A549 (cell line): ENCODE measurements around the gene NPHP1. TPM values are rescaled to one million over a fixed set of nuclear protein-coding genes. Genes with fewer than 3 reads are reported as not detected.
"Not testable (repeated sequence)": the region's sequence is repeated elsewhere in the genome, so short reads cannot be mapped to it uniquely, and the experiment has no call there.

Experiments used
- ATAC-seq, 2 experiments: fragments of 200-7000 bp in 1 of 2; fragments of >200 bp in 1 of 2; cut with Nextera tagmentation in 1 of 2; cut with Tn5 transposase in 1 of 2; 3 replicates each; pipeline versions ENCODE4 v1.8.0 to v1.9.1; 2018 to 2020; ENCODE audit warnings: mild to moderate bottlenecking in 1 of 2, moderate library complexity in 1 of 2
- CTCF ChIA-PET: fragments of 300-600 bp; sonication (Branson Sonifier 250); formaldehyde crosslinking; extraction: SDS; loops from one replicate; lab custom pipeline; 2021; ENCODE audit warnings: antibody characterized with exemption, inconsistent platforms; lab: Yijun Ruan, JAX
- POLR2A ChIA-PET: fragments of 350-600 bp; formaldehyde crosslinking; extraction: SDS; loops from one replicate; lab custom pipeline; 2021; ENCODE audit warnings: antibody characterized with exemption, inconsistent platforms; lab: Yijun Ruan, JAX
- DNase-seq, 2 experiments: peaks; one replicate each; pipeline versions ENCODE4 v3.0.0 to v3.0.0-alpha.2; 2011 to 2016; ENCODE audit warnings: low read depth in 1 of 2, low spot score in 1 of 2
- FAIRE-seq: peaks from 2 replicates; lab custom pipeline; 2011; peaks lifted over from hg19 to GRCh38; lab: Jason Lieb, UNC
- H3K27ac ChIP-seq, 2 experiments: fragments of >200 bp; sonication (Bioruptor Twin); formaldehyde crosslinking; 3 replicates each; pipeline ENCODE4 v1.5.1; 2016 to 2017
- H3K4me1 ChIP-seq: fragments of >200 bp; sonication (Bioruptor Twin); formaldehyde crosslinking; 3 replicates; pipeline ENCODE4 v1.6.1; 2016
- H3K4me2 ChIP-seq: fragments of >200 bp; sonication (Bioruptor Twin); formaldehyde crosslinking; 3 replicates; pipeline ENCODE4 v1.6.1; 2016
- H3K4me3 ChIP-seq: fragments of >200 bp; sonication (Bioruptor Twin); formaldehyde crosslinking; 3 replicates; pipeline ENCODE4 v1.5.1; 2016
- H3K9me3 ChIP-seq: fragments of >200 bp; sonication (Bioruptor Twin); formaldehyde crosslinking; 3 replicates; pipeline ENCODE4 v1.6.1; 2016
- BHLHE40 ChIP-seq: IDR thresholded peaks from 2 replicates; pipeline ENCODE4 v1.6.1; 2012; ENCODE audit warnings: low read depth, low read length, inconsistent platforms
- CBX2 ChIP-seq: fragments of 200-600 bp; sonication (generic); IDR thresholded peaks from 2 replicates; pipeline ENCODE4 v1.6.1; 2016; ENCODE audit warnings: low read depth, mild to moderate bottlenecking, borderline replicate concordance
- EHMT2 ChIP-seq: fragments of 200-600 bp; sonication (generic); IDR thresholded peaks from 2 replicates; pipeline ENCODE4 v1.6.1; 2016; ENCODE audit warnings: antibody characterized with exemption, low read depth, mild to moderate bottlenecking, moderate library complexity
- ELK1 ChIP-seq: fragments of 150-350 bp; IDR thresholded peaks from 2 replicates; pipeline ENCODE4 v1.6.1; 2014; ENCODE audit warnings: low read depth, mild to moderate bottlenecking, low read length
- FOSB ChIP-seq: fragments of 250-450 bp; sonication (Bioruptor Pico); IDR thresholded peaks from 2 replicates; pipeline ENCODE4 v1.5.0; 2020; ENCODE audit warnings: mild to moderate bottlenecking, moderate library complexity
- FOSL2 ChIP-seq, 2 experiments: fragments of 450-650 bp in 1 of 2; fragments of >200 bp in 1 of 2; sonication (Bioruptor Twin) in 1 of 2; formaldehyde crosslinking; IDR thresholded peaks; 2 replicates each; pipeline versions ENCODE4 v1.5.0 to v1.6.1; 2016 to 2020; ENCODE audit warnings: mild to moderate bottlenecking in 1 of 2, moderate library complexity in 1 of 2
- GATA3 ChIP-seq: IDR thresholded peaks from 2 replicates; pipeline ENCODE4 v1.6.1; 2012; ENCODE audit warnings: borderline replicate concordance
- HMGXB4 ChIP-seq: fragments of 250-450 bp; sonication (Bioruptor Pico); IDR thresholded peaks from 2 replicates; pipeline ENCODE4 v1.5.0; 2021; ENCODE audit warnings: mild to moderate bottlenecking, moderate library complexity, borderline replicate concordance
- JUN ChIP-seq, 2 experiments: fragments of >200 bp; sonication (Bioruptor Twin); formaldehyde crosslinking; IDR thresholded peaks; 2 replicates in 1 of 2; 3 replicates in 1 of 2; pipeline ENCODE4 v1.6.1; 2016 to 2017
- MAFK ChIP-seq: fragments of 450-650 bp; IDR thresholded peaks from 2 replicates; pipeline ENCODE4 v1.6.1; 2014; ENCODE audit not compliant: partially characterized antibody
- NPAS2 ChIP-seq: fragments of 250-450 bp; sonication (Bioruptor Pico); IDR thresholded peaks from 2 replicates; pipeline ENCODE4 v1.8.0; 2022; ENCODE audit warnings: mild to moderate bottlenecking, moderate library complexity, borderline replicate concordance
- NR3C1 ChIP-seq: fragments of >200 bp; sonication (Bioruptor Twin); formaldehyde crosslinking; IDR thresholded peaks from 3 replicates; pipeline ENCODE4 v1.6.1; 2017
- POLR2A ChIP-seq: IDR thresholded peaks from 2 replicates; pipeline ENCODE4 v1.6.1; 2012; ENCODE audit warnings: mild to moderate bottlenecking, low read length
- POLR2AphosphoS2 ChIP-seq: conservative IDR thresholded peaks from 2 replicates; pipeline ENCODE4 v1.6.1; 2012; ENCODE audit warnings: low read length, improper control_type of control experiment, inconsistent platforms
- RARB ChIP-seq: fragments of 250-450 bp; sonication (Bioruptor Pico); IDR thresholded peaks from 2 replicates; pipeline ENCODE4 v1.8.0; 2021; ENCODE audit warnings: mild to moderate bottlenecking, moderate library complexity
- RCOR1 ChIP-seq: fragments of 150-350 bp; IDR thresholded peaks from 2 replicates; pipeline ENCODE4 v1.6.1; 2014; ENCODE audit warnings: antibody characterized with exemption, low read length, low read depth
- RNF2 ChIP-seq: fragments of 200-600 bp; sonication (generic); IDR thresholded peaks from 2 replicates; pipeline ENCODE4 v1.6.1; 2016; ENCODE audit warnings: low read depth, mild to moderate bottlenecking, antibody characterized with exemption, moderate library complexity, borderline replicate concordance
- TFCP2L1 ChIP-seq: fragments of 250-450 bp; sonication (Bioruptor Pico); IDR thresholded peaks from 2 replicates; pipeline ENCODE4 v1.5.0; 2021; ENCODE audit warnings: mild to moderate bottlenecking
- ZC3H11A ChIP-seq: fragments of 450-650 bp; IDR thresholded peaks from 2 replicates; pipeline ENCODE4 v1.6.1; 2014; ENCODE audit warnings: antibody characterized with exemption, mild to moderate bottlenecking
- ZFP36 ChIP-seq: fragments of 450-650 bp; IDR thresholded peaks from 2 replicates; pipeline ENCODE4 v1.6.1; 2014; ENCODE audit warnings: borderline replicate concordance; ENCODE audit not compliant: partially characterized antibody
- ZNF302 ChIP-seq: fragments of 250-450 bp; sonication (Bioruptor Pico); IDR thresholded peaks from 2 replicates; pipeline ENCODE4 v1.9.0; 2021; ENCODE audit warnings: inconsistent platforms, mild to moderate bottlenecking, moderate library complexity
- WGBS: methylation state at CpG from one replicate; pipeline ENCODE4 v1.1.6; 2017; ENCODE audit errors: missing lambda C conversion rate; 5-methylcytosine and 5-hydroxymethylcytosine counted together
- polyA plus RNA-seq, 4 experiments: library from polyadenylated mRNA; depleted of rRNA in 3 of 4; stranded (reverse); fragments of >200 nt; fragmentation: RNase III in 1 of 4; extraction: RNeasy Plus Mini Kit Qiagen cat#74134 plus additional on column Dnase treatment in 1 of 4; gene quantifications; 2 replicates in 3 of 4; 3 replicates in 1 of 4; pipeline ENCODE4 v1.2.3, GENCODE V29; 2011 to 2017

The NPHP1 gene
- polyA plus RNA-seq, 2 of the 4 experiments (the other 2 are of a cell fraction) = 8.4 to 15.4 TPM

GRCh38 chr2:110154828-110155227, 50.0 kb downstream of the NPHP1 start:
- POLR2A ChIA-PET, H3K4me2 ChIP-seq, DNase-seq, FAIRE-seq, H3K4me3 ChIP-seq, ATAC-seq: not testable (repeated sequence)
- Histone ChIP-seq H3K9me3 (peaks cover 22% of the 10 kb centered on the region), H3K4me1 (peaks cover 10% of the 10 kb centered on the region), H3K27ac (peak overlapping the region in 1 of 2 experiments; percentile 74; a peak in 2 of 6 replicates)
- WGBS = 96% methylated on average over 4 of the region's 4 CpGs
- peak; percentile 95 for TF ChIP-seq ZFP36
- CTCF ChIA-PET = interaction anchor here (1.0 to 1.5 kb wide), 3 partner anchors 39 to 48 kb away, joined by 3 to 5 read pairs (median 4); no protein-coding TSS in a partner anchor

GRCh38 chr2:110154188-110154587, 50.6 kb downstream of the NPHP1 start:
- DNase-seq = not testable (repeated sequence)
- CTCF ChIA-PET = interaction anchor here (1.1 kb wide), 1 partner anchor 40 kb away, joined by 3 read pairs; no protein-coding TSS in a partner anchor

GRCh38 chr2:110153416-110153815, 51.4 kb downstream of the NPHP1 start:
- Histone ChIP-seq H3K4me2 (no peak overlapping the region), H3K4me1 (peaks cover 17% of the 10 kb centered on the region), H3K9me3 (peaks cover 22% of the 10 kb centered on the region), H3K27ac (no peak overlapping the region), H3K4me3 (no peak overlapping the region)
- ChIA-PET POLR2A (no interaction called here), CTCF (interaction anchor here (1.1 kb wide), 1 partner anchor 39 kb away, joined by 3 read pairs; no protein-coding TSS in a partner anchor)
- FAIRE-seq = no peak
- ATAC-seq = no peak
- 96% methylated on average over 2 of the region's 2 CpGs for WGBS
- no peak for TF ChIP-seq ZC3H11A
- no peak for DNase-seq

More at GRCh38 chr2:110154188-110154587, 50.6 kb downstream of the NPHP1 start:
- POLR2A ChIA-PET, FAIRE-seq, H3K4me3 ChIP-seq, H3K4me2 ChIP-seq, ATAC-seq, H3K27ac ChIP-seq: not testable (repeated sequence)
- 80% methylated on average over 2 of the region's 2 CpGs for WGBS
- Histone ChIP-seq H3K4me1 (peaks cover 16% of the 10 kb centered on the region), H3K9me3 (peaks cover 22% of the 10 kb centered on the region)

GRCh38 chr2:110152943-110153342, 51.9 kb downstream of the NPHP1 start:
- no peak for DNase-seq
- no peak for FAIRE-seq
- no peak for TF ChIP-seq TFCP2L1 (CRISPR knock-in tag)
- TF ChIP-seq ZC3H11A = no peak
- no peak for TF ChIP-seq FOSB (CRISPR knock-in tag)
- no peak for TF ChIP-seq POLR2A
- no peak for TF ChIP-seq RARB
- no peak for TF ChIP-seq NR3C1
- TF ChIP-seq CBX2 = no peak
- TF ChIP-seq ZNF302 = no peak
- no peak for TF ChIP-seq BHLHE40
- no peak for TF ChIP-seq GATA3
- TF ChIP-seq HMGXB4 (CRISPR knock-in tag) = no peak
- TF ChIP-seq FOSL2 (IDR thresholded peaks at IDR 0.05) = no peak
- TF ChIP-seq FOSL2 (CRISPR knock-in tag; IDR thresholded peaks at IDR 0.05) = no peak
- TF ChIP-seq POLR2AphosphoS2 = no peak
- no peak for TF ChIP-seq NPAS2 (CRISPR knock-in tag)
- TF ChIP-seq EHMT2 = no peak
- TF ChIP-seq JUN (IDR thresholded peaks at IDR 0.05) = no peak
- no peak for TF ChIP-seq MAFK
- no peak for TF ChIP-seq RCOR1
- TF ChIP-seq RNF2 = no peak
- no peak for TF ChIP-seq ELK1
- no peak overlapping the region for H3K4me3 ChIP-seq
- whole genome bisulfite sequencing = 88% methylated on average over 3 of the region's 3 CpGs
- H3K4me2 ChIP-seq = no peak overlapping the region
- ChIA-PET POLR2A (no interaction called here), CTCF (interaction anchor here (1.1 kb wide), 1 partner anchor 38 kb away, joined by 3 read pairs; no protein-coding TSS in a partner anchor)
- H3K4me1 ChIP-seq = peaks cover 17% of the 10 kb centered on the region
- no peak for ATAC-seq
- no peak overlapping the region for H3K27ac ChIP-seq
- peaks cover 23% of the 10 kb centered on the region for H3K9me3 ChIP-seq
